RPMI7951 (cell line): ENCODE results near the gene RDH16. TPM values are rescaled to one million over a fixed set of nuclear protein-coding genes. Genes with fewer than 3 reads are reported as not detected.

ENCODE experiments used
- DNase-seq: peaks from one replicate; pipeline ENCODE4 v3.0.0-alpha.2; 2012; ENCODE audit warnings: low read depth
- total RNA-seq: library from RNA; depleted of rRNA; stranded (reverse); fragments of >200 nt; shearing (Covaris generic); gene quantifications from 2 replicates; pipeline ENCODE4 v1.2.3, GENCODE V29; 2014; rRNA removed

Gene RDH16, protein sequence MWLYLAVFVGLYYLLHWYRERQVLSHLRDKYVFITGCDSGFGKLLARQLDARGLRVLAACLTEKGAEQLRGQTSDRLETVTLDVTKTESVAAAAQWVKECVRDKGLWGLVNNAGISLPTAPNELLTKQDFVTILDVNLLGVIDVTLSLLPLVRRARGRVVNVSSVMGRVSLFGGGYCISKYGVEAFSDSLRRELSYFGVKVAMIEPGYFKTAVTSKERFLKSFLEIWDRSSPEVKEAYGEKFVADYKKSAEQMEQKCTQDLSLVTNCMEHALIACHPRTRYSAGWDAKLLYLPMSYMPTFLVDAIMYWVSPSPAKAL
- 0.29 TPM in 1 of 2 replicates, not detected in the other for total RNA-seq

DNA sequence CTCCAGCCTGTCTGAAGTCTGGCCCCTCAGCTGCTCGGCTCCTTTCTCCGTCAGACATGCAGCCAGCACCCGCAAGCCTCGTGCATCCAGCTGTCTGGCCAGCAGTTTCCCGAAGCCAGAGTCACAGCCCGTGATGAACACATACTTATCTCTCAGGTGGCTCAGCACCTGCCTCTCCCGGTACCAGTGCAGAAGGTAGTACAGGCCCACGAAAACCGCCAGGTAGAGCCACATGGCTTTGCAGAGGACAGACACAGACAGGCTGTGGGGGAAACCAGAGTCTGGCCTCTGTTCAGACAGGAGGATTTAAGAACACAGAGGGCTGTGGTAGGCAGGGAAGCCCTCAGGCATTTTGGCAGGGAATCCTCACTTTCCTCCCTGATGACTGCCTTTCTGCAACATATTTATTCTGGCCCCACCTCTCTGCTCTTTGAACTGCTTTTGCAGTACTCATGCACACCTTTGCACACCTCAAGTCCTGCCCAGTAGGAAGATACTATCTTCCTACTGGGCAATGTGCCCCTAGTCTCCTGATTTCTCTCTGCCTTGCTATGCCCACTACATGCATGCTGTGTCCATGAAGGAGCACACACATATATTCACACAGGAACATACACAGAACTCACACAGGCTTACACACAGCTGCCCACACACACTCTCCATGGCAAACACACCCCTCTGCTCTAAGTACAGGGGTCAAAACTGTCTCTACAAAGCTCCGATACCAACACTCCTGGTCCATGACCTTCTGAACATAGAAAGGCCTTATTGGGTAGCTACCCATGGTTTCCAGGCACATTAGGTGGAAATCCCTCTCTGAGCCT, at the start of gene RDH16:
TSS of gene RDH16 (minus strand) at position 380 of the 824 bp plus-strand sequence. CDS start at position 234, 146 bp downstream.
- peak; percentile 19 for DNase-seq

DNA sequence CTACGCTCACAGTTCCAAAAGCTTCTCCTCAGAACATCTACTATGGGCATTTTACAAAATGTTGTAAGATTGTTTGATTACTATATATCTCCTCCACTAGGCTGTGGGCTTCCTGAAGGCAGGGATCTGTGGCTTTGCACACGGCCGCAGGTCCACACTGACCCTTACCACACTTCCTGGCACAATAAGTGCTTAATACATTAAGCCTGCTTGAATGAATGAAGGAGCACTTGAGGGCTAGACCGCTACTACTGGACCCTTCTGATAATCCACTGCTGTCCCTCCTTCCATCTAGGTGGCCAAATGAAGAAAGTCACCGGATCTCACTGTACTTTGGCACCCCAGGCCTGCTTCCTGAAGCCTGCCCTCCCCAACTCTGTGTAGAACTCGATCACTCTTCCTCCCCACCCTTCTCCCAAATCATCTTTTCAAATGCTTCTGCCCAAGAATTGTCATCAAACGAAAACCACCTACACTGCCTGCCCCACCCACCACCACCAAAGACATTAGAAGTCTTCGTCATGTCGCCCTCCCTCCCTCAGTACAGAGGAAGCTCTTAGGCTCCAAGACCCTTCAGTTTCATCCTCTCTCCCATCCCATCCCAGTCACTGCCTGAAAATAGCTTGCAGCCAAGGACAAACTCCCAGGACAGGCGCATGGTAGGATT, 49.5 kb upstream of the RDH16 start:
- peak; percentile 3 for DNase-seq

DNA sequence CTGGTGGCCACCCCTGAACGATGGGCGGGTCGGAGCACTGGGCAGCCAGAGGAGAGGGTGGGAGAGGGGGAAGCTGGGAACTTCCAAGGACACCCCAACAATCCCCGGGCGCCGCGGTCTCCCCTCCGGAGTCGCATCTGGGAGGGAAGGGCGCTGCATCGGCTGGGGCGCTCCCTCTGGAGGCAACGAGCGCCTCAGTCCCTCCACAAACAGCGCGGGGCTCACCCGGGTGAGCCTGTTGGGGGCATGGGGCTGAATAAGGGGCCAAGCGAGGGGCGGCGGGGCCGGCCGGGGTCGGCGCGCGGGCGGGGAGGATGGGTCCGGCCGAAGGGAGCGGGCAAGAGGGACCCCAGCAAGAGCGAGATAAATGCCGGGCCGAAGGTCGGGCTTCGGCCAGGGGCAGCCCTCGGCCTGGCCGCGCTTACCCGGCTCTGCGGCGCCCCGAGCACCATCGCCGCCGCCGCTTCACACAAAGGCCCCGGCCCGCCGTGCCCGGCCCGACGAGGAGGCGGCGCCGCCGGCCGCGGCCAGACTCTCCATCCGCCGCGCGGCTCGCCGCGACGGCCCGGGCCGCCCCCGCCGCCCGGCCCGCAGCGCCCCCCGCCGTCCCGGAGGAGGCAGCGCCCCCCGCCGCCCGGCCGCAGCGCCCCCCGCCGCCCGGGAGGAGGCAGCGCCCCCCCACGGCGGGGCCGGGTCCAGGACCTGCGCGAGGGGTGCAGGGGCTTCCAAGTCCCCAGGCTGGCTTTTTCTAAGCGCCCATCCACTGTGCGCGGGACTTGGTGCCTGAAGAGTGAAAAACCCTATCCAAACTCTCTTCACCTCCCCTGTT, 48.8 kb upstream of the RDH16 start, which contains the start of gene ZBTB39:
TSS of gene ZBTB39 (minus strand) at position 567 of the 829 bp plus-strand sequence. CDS start 1,629 bp downstream, outside the sequence.
- DNase-seq: peak; percentile 57

DNA sequence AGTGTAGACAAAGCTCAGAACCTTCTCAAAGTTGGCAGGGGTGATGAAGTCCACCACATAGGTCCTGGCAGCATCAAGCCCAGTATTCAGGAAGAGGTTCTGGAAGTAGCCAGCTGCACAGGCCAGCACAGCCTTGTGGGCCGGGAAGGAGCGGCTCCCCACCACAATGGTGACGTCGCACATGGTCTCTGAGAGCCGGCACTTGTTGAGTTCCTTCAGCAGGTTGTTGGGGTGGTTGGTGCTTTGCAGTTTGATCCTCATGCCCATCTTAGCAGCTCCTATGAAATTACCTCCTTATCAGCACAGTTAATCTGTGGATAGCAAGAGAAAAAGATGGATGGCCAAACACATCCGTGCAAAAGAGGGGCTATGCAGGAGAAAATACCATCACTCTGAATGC, 47.2 kb upstream of the RDH16 start:
- no peak for DNase-seq

DNA sequence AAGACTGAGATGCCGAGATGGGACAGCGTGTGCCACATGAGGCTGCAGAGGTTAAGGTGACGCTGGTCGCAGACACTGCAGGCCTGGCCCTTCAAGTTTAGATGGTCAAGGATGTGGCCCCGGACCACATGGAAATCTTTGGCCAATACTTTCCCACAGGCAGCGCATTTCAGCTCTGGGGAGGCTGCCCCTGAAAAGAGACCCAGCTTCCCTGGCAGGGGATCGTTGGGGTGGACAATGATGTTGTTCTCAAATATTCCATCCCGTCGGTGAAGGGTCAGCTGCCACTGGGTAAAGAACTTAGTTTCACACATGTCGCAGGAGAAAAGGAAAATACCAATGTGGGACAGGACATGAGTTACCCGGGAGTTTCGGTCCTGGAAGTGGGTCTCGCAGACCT, 46.0 kb upstream of the RDH16 start:
- no peak for DNase-seq

DNA sequence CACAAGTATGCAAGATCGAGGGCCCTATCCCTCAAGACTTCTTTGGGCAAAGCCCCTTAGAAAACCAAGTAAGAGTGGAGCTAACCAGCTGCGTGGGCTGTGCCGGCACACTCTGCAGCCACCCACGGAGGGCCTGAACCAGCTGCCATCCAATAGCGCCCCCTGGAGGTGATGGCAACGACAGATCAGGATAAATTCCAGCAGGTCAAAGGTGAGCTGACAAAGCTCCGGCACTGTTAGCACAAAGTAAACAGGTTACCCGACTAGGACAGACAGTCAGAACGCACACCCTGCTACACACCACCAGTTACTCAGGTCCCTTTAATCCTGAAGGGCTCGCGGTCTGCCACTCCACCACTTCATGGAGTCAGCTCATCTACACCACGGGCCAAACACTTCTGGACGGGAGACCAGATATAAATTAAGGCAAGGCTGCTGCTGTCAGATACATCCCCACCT, 44.1 kb upstream of the RDH16 start:
- DNase-seq: peak; percentile 31

DNA sequence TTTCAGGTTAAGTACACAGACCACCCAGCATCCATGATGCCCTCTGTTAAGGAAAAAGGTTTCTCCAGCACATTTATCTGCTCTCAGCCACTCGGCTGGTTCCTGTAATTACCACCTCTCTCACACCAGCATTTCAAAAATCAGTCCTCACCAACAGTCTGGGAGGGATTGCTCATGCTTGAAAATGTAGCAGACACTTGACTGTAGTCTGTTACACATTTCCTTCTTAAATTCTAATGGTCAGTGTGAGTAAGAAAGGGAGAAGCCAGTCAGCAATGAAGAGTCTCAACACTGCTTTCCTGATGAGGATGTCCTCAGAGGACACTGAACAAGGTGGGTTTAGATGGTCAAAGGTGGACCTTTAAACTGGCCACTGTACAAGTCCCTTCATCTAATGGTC, 43.0 kb upstream of the RDH16 start:
- DNase-seq: no peak

DNA sequence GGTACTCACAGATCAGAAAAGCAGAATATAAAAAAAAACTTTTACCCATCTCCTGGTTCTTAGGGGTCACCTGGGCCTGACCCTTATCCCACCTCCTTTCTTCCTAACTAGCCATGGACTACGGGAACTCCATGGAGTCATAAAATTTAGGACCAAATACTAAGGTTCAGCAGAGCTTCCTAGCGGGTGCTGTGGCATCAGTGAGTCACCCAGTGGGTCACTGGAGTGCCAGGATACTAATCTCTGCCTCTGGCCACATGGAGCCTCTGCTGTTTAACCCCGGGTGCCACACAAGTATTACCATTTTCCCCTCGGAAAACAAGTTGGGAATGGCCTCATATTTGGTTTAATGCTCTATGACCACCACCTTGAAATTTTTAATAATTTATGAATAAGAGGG, 42.0 kb upstream of the RDH16 start:
- peak; percentile 22 for DNase-seq

DNA sequence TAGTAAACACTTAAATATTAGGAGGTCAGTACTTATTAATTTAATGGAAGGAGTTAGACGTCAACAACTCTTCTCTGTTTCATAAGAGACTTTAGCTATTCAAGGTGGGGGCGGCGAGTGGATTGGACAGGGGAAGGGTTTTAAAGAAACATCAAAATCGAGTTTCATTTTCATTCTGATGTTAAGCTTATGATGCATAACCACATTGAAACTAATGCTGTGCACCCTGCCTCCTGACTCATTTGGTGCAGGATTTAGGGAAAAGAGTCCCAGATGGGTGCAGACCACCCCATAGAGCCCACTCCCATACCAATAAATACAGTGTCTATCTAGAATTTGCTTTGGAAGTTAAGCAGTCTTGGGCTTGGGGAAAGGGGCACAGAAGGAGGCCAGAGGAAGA, 41.6 kb upstream of the RDH16 start:
- DNase-seq: no peak

DNA sequence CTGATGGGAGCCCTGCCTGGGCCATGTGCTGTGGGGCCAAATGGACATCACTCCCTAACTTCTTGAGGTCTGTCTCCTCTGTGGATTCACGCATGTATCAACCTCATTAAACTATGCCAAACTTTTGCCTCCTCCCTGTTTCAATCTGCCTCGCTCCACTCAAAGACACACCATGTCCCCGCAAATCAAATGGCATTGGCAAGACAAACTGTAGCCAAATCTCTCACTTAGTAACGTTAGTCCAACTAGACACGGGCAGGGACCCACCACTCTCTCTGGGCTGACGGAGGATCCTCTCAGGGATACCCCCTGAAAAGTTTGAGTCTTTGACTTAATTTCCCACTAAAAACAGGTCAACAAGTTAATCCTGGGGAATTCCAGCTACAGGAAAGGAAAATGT, 40.9 kb upstream of the RDH16 start:
- no peak for DNase-seq

DNA sequence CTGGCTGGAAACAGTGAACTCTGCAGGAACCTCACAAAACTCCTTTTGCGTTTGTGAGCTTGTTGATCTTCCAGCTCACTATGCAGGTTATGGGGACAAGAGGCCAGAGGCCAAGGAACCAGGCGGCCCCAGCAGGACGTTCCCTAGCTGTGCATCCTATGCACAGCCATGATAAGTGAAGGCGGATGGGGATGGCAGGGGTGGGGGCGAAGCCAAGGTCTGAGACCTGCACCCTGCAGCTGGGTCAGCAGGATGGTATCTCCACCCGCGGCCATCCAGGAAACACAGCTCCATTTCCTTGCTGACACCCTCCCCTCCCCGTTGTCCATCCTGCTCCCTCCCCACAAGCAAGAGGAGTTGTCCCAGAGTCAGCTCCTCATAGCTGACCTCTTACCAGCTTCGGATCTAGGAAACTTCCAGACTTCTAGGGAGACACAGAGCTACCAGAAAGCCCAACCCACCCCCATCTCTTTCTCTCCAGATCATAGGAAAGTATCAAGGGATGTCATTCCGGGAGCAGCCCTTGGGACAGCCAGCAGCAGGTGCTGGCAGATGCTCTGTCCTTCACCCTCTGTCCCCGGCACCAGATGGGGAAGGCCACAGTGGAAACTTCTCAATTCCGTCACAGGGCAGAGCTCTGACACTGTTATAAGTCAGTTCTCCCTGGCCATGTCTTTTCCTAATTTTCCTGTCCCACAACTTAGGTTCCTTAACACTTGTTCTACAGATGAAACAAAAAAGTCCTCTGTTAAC, 39.6 kb upstream of the RDH16 start:
- DNase-seq: no peak

DNA sequence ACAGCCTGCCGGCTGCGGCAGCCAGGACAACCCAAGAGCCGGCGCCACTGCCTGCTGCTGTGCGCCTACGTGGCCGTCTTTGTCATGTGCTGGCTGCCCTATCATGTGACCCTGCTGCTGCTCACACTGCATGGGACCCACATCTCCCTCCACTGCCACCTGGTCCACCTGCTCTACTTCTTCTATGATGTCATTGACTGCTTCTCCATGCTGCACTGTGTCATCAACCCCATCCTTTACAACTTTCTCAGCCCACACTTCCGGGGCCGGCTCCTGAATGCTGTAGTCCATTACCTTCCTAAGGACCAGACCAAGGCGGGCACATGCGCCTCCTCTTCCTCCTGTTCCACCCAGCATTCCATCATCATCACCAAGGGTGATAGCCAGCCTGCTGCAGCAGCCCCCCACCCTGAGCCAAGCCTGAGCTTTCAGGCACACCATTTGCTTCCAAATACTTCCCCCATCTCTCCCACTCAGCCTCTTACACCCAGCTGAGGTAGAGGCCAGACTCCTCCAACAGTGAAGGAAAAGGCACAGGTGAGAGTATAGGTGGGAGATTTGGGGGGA, 38.6 kb upstream of the RDH16 start:
- DNase-seq: no peak

DNA sequence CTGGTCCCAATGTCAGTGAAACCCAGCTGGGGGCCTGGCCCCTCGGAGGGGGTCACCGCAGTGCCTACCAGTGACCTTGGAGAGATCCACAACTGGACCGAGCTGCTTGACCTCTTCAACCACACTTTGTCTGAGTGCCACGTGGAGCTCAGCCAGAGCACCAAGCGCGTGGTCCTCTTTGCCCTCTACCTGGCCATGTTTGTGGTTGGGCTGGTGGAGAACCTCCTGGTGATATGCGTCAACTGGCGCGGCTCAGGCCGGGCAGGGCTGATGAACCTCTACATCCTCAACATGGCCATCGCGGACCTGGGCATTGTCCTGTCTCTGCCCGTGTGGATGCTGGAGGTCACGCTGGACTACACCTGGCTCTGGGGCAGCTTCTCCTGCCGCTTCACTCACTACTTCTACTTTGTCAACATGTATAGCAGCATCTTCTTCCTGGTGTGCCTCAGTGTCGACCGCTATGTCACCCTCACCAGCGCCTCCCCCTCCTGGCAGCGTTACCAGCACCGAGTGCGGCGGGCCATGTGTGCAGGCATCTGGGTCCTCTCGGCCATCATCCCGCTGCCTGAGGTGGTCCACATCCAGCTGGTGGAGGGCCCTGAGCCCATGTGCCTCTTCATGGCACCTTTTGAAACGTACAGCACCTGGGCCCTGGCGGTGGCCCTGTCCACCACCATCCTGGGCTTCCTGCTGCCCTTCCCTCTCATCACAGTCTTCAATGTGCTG, 38.0 kb upstream of the RDH16 start:
- no peak for DNase-seq

DNA sequence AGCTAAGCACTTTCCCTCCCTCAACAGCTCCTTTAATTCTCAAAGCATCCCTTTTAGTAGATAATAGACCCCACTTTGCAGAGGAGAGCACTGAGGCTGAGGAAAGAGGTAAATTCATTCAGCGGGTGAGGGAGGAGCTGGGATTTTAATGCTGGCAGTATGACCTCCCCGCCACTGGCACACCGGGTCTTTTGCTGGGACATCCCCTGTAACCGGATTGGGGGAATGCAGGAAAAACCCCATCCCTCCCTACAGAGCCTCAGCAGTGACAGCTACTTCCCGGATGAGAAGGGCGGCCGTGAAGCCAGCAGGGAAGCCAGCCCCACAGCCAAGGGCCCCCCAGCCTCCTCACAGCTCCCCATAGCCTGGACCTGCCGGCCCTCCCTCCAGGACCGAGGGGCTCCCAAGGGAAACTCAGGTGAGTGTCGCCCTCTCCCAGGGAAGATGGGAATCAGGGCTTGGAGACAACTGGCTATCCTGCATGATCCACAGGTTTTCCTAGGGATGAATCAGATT, 36.9 kb upstream of the RDH16 start:
- no peak for DNase-seq

DNA sequence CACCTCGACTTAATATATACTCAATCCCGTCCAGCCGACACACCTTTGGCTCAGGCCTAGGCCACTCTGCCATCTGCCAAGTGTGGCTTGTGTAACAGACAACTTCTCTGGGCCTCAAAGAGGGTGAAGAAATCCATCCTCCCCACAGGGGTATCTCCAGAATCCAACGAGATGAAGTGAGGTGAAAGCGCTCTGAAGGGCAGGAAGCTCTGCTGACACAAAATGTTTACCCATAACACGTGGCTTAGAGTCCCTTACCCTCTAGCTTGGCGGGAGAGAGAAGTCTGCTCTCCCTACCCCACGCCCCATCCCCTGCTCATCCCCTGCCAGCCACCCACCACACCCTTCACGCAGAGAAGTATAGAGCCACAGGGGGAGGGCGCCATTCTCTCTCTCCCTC, 35.9 kb upstream of the RDH16 start:
- DNase-seq: no peak

DNA sequence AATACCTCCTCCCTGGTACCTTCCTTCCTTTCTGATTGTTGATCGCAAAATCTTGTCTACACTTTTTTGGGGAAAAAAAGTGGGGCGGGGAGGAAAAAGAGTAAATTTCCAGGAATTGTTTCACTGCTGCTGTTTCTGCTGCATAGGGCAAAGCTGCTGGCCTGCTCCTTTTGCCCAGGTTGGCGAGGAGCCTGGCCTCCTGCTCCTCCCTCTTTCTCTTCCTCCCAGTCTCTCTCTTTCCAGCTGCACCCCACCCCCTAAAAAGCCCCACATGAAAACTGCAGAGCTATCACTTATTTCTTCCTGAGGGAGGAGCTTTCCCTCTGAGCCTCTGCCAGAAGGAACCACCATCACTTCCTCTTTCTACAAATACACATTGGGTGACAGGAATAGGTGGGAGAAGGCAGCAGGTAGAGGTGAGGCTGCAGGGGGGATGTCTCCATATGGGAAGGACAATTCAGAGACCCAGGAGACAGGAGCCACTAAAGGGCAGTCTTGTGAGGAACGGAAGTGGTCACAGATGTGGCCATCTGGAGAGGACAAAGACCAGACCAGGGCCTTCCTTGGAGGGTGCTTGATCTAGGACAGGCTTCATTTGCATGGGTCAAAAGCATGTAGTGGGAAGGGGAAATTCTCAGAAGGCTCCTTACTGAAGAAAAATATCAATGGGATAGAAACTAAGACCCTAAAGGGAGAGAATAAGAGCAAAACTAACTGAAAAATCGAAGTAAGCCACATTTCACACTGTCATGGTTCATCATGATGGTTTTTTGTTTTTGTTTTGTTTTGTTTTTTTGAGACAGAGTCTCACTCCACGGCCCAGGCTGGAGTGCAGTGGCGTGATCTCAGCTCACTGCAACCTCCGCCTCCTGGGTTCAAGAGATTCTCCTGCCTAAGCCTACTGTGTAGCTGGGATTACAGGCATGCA, 34.2 kb upstream of the RDH16 start:
- DNase-seq: peak; percentile 13

DNA sequence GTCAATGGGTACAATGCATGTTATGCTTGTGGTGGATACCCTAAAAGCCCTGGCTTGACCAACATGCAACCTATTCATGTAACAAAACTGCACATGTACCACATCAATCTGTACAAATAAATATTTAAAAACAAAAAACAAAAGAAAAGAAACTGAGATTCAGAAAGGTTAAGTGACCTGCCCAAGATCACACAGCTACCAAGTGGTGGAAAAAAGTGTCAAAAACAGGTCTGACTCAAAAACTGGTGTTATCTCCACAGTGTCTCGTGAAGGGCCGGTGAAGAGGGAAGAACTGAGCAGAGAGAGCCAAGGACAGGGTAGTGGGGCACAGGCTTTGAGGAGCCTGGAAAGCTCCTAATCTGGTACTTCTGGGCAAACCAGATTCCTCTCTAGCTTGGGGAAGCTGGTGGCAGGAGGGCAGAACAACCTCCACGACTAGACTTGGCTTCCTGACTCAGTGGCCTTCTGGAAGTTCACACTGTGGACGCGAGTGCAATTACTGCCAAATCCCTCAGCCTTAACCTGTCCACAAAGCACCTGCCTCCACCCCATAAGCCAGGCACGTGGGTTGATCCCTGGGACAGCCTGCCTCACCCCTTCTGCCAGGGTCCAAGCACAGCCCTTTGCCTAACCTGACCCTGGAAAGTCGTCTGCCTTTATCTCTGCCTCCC, 33.4 kb upstream of the RDH16 start:
- DNase-seq: no peak
